Ascending aorta (tissue), 2 donors: ENCODE measurements around the gene SV2C. TPM values are rescaled to one million over a fixed set of nuclear protein-coding genes. Genes with fewer than 3 reads are reported as not detected.
"Not testable (repeated sequence)": the region's sequence is repeated elsewhere in the genome, so short reads cannot be mapped to it uniquely, and the experiment has no call there.

Experiments
- DNase-seq, 2 donors: peaks; one replicate each; pipeline ENCODE4 v3.0.0-alpha.2; 2019; ENCODE audit warnings: low spot score in 2 of 2
- H3K27ac ChIP-seq, 2 donors: fragments of 200-600 bp; sonication (generic); one replicate each; pipeline ENCODE4 v1.5.1; 2016 to 2017; ENCODE audit warnings: mild to moderate bottlenecking in 1 of 2
- H3K27me3 ChIP-seq: fragments of 200-600 bp; sonication (generic); one replicate; pipeline ENCODE4 v1.5.1; 2017
- H3K36me3 ChIP-seq, 2 donors: fragments of 200-600 bp; sonication (generic); one replicate each; pipeline ENCODE4 v1.5.1; 2016
- H3K4me1 ChIP-seq, 2 donors: fragments of 200-600 bp; sonication (generic); one replicate each; pipeline ENCODE4 v1.5.1; 2016 to 2017; ENCODE audit warnings: mild to moderate bottlenecking in 1 of 2
- H3K4me3 ChIP-seq, 2 donors: fragments of 200-600 bp; sonication (generic); one replicate each; pipeline ENCODE4 v1.5.1; 2016 to 2017; ENCODE audit warnings: mild to moderate bottlenecking in 1 of 2
- H3K9me3 ChIP-seq, 2 donors: fragments of 200-600 bp; sonication (generic); one replicate each; pipeline ENCODE4 v1.5.1; 2016
- intact Hi-C: fragments of 100-400 bp; cut with DNase I; formaldehyde crosslinking; loops from one replicate; pipeline ENCODE4 v1.15.1; 2023
- total RNA-seq: library from RNA; depleted of rRNA; stranded (reverse); fragments of >200 nt; gene quantifications from one replicate; pipeline ENCODE4 v1.1.0, GENCODE V29; 2016
- TF ChIP-seq, protein P1 (sequence below), 3 experiments: fragments of 200-600 bp in 2 of 3; fragments of 450-650 bp in 1 of 3; sonication (generic) in 2 of 3; IDR thresholded peaks; one replicate each; pipeline ENCODE4 v1.5.1; 2016 to 2019; ENCODE audit warnings: antibody characterized with exemption in 3 of 3, mild to moderate bottlenecking in 1 of 3, moderate library complexity in 1 of 3

The SV2C gene
- total RNA-seq, 1 donor from 2014 or later, result not detected

DNA sequence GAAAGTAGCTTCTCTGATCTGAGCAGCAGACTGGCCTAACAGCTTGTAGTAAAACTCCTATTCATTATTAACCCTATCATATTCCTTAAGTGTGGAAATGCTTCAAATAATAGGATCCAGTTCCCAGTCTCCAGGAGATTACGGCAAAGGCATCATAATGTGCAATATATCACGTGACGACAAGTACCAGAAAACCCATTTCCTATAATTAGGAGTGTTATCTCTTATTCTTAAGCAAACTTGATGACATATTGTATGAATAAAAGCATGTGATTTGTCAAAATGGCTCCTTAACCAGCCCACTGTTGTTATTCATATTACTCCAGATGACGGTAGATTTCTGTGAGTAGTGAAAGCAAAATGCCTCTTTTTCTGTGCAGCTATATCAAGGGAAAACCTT is 2.9 kb downstream of the SV2C start:
- no peaks in the 10 kb centered on the region for H3K27me3 ChIP-seq
- H3K4me1 ChIP-seq, result peaks cover 0 to 5% of the 10 kb centered on the region in 2 donors
- intact Hi-C loops, result no loop called here
- TF ChIP-seq, protein P1, sequence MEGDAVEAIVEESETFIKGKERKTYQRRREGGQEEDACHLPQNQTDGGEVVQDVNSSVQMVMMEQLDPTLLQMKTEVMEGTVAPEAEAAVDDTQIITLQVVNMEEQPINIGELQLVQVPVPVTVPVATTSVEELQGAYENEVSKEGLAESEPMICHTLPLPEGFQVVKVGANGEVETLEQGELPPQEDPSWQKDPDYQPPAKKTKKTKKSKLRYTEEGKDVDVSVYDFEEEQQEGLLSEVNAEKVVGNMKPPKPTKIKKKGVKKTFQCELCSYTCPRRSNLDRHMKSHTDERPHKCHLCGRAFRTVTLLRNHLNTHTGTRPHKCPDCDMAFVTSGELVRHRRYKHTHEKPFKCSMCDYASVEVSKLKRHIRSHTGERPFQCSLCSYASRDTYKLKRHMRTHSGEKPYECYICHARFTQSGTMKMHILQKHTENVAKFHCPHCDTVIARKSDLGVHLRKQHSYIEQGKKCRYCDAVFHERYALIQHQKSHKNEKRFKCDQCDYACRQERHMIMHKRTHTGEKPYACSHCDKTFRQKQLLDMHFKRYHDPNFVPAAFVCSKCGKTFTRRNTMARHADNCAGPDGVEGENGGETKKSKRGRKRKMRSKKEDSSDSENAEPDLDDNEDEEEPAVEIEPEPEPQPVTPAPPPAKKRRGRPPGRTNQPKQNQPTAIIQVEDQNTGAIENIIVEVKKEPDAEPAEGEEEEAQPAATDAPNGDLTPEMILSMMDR (IDR thresholded peaks at IDR 0.05), result no peak
- H3K4me3 ChIP-seq, result no peak overlapping the region
- H3K36me3 ChIP-seq, result no peaks in the 10 kb centered on the region
- no peaks in the 10 kb centered on the region for H3K9me3 ChIP-seq
- DNase-seq, result no peak
- no peak overlapping the region for H3K27ac ChIP-seq

DNA sequence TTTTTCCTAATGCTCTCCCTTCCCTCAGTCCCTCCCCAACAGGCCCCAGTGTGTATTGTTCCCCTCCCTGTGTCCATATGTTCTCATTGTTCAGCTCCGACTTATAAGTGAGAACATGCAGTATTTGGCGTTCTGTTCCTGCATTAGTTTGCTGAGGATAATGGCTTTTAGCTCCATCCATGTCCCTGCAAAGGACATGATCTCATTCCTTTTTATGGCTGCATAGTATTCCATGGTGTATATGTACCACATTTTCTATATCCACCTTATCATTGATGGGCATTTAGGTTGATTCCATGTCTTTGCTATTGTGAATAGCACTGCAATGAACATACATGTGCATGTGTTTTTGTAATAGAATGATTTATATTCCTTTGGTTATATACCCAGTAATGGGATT is 6.0 kb downstream of the SV2C start:
- H3K27ac ChIP-seq, H3K27me3 ChIP-seq, intact Hi-C loops, DNase-seq, H3K9me3 ChIP-seq, H3K36me3 ChIP-seq, H3K4me3 ChIP-seq, H3K4me1 ChIP-seq: not testable (repeated sequence)

DNA sequence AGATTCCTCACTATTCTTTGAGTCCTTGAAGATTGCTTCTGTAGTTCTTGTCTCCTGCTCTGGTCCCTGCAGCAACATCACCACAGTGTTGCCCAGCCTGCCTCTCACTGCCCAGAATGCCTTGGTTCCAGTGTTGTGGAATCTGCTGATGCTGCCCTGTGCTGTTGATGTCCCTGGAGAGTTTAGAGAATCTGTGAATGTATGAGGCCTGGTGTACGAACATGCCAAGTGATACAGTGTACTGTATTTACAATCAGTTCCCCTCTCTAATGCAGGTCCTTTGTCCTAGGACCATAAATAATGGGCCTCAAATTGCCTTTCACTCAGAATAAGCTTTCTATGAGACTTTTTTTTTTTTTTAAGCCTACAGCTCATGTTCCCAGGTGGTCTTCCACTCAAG is 8.2 kb downstream of the SV2C start:
- no peak for DNase-seq
- TF ChIP-seq, protein P1 (IDR thresholded peaks at IDR 0.05), result no peak

DNA sequence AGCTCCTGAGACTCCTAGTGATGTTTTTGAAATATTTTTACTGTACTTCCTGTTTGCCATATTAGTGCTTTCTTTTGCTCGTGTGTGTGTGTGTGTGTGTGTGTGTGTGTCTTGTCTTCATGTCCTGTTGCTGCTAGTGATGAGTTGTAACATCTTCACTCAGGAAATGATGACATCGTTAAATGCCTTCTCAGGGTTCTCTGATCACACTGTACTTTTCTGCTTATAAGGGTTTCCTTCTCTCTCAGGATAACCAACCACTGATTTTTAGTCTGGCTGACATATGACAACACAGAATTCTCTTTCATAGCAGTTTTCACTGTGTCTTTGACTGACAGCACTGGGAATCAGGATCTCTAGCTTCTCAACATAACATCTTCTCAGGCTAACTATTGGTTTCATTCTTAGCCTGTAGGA is 16.1 kb downstream of the SV2C start:
- no peak for DNase-seq
- Histone ChIP-seq H3K36me3 (no peaks in the 10 kb centered on the region), H3K4me3 (no peak overlapping the region), H3K9me3 (no peaks in the 10 kb centered on the region), H3K4me1 (no peaks in the 10 kb centered on the region), H3K27me3 (no peaks in the 10 kb centered on the region), H3K27ac (no peak overlapping the region)
- TF ChIP-seq, protein P1 (IDR thresholded peaks at IDR 0.05), result no peak
- intact Hi-C loops, result no loop called here

More for the DNA sequence above, 8.2 kb downstream of the SV2C start:
- no peaks in the 10 kb centered on the region for H3K27me3 ChIP-seq
- no peak overlapping the region for H3K4me3 ChIP-seq
- H3K27ac ChIP-seq, result no peak overlapping the region
- H3K4me1 ChIP-seq, result no peaks in the 10 kb centered on the region
- H3K9me3 ChIP-seq, result no peaks in the 10 kb centered on the region
- intact Hi-C loops, result no loop called here
- H3K36me3 ChIP-seq, result no peaks in the 10 kb centered on the region

DNA sequence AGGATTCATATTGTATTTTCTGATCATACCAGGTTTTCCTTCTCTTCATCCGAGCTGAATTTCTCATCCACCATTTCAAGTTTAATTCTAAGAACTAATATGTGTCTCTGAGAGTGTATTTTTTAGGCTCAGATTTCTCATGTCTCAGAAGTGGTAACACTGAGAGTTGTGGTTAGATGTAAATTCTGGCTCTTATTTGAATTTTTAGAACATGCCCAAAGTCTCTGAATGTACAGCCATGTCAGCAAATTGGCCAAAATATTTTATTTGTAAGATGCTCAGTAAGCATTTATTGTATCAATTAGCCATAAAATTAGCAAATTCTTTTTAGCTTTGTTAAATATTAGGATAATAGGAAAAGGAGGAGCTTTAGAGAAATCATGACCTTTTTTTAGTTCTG is 16.6 kb downstream of the SV2C start:
- no peaks in the 10 kb centered on the region for H3K36me3 ChIP-seq
- no peaks in the 10 kb centered on the region for H3K9me3 ChIP-seq
- TF ChIP-seq, protein P1 (IDR thresholded peaks at IDR 0.05), result no peak
- H3K27ac ChIP-seq, result no peak overlapping the region
- no peaks in the 10 kb centered on the region for H3K4me1 ChIP-seq
- intact Hi-C loops, result no loop called here
- no peaks in the 10 kb centered on the region for H3K27me3 ChIP-seq
- H3K4me3 ChIP-seq, result no peak overlapping the region
- DNase-seq, result no peak

DNA sequence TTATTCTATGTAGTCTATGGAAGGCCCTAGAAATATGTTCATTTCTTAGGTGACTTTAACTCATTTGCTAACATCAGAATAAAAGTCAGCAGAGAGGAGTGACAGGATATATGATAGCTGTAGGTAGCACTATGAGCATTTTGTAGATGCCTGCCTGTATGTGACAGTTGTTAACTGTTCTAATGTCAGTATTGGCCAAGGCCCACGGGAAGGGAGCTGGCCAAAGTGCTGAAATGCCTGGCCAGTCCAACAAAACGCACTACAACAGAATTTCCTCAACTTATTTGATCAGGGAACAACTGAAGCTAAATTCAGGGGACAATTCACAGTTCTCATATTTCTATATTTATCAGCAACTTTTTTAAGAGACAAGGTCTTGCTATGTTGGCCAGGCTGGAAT is 20.8 kb downstream of the SV2C start:
- DNase-seq, result no peak
- no peak overlapping the region for H3K27ac ChIP-seq
- TF ChIP-seq, protein P1 (IDR thresholded peaks at IDR 0.05), result no peak
- no peaks in the 10 kb centered on the region for H3K27me3 ChIP-seq
- intact Hi-C loops, result no loop called here
- H3K9me3 ChIP-seq, result no peaks in the 10 kb centered on the region
- no peaks in the 10 kb centered on the region for H3K4me1 ChIP-seq
- H3K36me3 ChIP-seq, result no peaks in the 10 kb centered on the region
- no peak overlapping the region for H3K4me3 ChIP-seq
